MV-4-11 (cell line): ENCODE results near the gene PIP5K1B.
A peak's percentile ranks its signal among the peaks of the same experiment; 100 is the strongest.

Experiments
- DNase-seq: peaks from one replicate; lab custom pipeline; 2025; lab: John Stamatoyannopoulos, UW

Gene PIP5K1B

DNA sequence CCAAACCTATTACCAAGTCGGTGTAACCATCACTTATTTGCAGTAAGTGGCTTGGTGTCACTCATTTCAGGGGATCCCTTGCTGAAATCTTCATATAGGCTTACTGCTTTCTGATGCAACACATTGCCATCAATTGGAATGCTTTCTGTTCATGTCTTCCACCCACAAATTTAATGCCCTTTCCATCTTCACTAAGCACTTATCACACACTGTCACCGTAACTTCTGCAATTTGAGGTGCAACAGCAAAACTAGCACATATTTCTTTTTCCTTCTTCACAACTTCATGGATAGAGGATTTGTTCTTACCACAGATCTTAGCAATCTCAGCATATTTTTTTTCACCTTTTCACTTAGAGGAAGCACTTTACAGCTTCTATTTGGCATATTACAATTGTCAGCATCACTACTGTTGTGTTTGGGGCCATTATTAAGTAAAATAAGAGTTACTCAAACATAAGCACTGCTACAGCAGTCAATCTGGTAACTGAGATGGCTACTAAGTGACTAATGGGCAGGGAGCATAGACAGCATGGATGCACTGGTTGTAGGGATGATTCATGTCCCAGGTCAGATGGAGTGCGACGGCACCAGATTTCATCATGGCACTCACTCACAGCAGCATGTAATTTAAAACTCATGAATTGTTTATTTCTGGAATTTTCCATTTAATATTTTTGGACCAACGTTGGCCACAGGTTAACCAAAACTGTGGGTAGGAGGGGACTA lies 70.1 kb downstream of the PIP5K1B start:
- DNase-seq, result peak; percentile 37

DNA sequence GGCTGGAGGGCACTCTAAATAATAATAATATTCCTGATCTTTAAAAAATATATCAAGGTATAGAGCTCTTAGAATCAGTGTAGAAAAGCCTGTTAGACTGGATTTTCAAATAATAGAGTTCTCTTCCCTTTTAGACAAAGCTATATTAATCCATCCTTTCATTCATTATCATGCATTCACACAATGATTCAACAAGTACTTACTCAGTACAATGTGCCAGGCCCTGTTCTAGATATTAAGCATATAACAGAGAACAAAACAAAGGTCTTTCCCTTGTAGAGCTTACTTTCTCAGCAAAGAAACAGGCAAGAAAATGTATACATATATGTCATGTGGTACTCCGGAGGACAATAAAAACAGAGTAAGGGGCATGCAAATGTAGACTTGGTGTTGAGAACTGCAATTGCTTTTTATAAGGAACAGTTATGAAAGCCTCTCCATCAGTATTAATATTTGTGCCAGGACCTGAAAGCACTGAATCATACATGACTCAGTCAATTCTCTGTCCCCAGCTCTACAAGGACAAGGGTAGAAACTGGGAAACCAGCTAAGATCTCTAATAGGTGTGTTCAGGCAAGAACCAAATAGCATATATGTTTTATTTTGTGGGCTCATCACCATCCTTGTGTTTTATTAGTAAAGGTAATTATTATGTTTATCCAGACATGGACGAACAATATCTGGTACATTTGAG lies 72.2 kb downstream of the PIP5K1B start:
- no peak for DNase-seq

DNA sequence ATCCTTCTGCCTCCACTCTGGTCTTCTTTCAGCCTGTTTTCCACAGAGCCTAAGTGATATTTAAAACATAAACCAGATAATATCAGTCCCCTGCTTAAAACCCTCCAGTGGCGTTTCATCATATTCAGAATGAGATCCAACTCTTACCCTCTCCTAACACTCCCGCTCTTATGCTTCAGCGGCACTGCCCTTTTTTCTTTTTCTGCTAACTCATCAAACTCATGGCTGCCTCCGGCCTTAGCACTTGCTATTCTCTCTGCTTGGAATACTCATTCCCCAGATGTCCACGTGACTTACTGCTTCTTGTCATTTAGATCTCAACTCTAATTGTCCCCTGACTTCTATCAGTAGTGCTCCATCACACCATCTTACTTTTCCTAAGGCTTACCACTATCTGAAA lies 73.6 kb downstream of the PIP5K1B start:
- DNase-seq, result no peak

DNA sequence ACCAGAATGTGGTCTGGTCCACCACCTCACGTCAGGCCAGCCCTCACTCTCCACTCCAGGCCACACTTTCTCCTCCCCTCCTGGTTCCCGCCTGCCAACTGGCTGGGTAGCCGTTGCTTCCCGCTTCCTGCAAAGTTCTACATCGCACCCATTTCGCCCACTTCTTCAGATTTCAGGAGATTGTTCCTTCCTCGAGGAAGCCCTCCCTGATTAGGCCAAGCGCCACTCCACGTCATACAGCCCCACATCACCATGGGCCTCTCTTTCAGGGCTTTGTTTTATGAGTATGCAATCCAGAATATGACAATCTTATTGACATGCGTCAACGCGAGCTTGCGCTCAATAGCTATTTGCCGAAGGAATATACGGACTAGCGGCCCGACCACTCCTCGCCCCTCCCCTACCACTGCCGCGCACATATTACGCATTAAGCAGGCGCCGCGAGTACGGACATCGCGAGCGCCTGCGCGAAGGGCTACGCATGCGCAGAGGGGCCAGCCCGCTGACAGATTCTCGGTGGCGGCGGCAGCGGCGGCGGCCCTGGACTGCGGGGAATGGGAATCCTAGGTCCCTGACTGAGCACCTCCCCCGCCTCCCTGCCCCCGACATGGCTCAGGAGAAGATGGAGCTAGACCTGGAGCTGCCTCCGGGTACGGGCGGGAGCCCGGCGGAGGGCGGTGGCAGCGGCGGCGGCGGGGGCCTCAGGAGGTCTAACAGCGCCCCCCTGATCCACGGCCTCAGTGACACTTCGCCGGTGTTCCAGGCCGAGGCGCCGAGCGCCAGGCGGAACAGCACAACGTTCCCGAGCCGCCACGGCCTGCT lies 74.7 kb downstream of the PIP5K1B start:
- peak; percentile 88 for DNase-seq

DNA sequence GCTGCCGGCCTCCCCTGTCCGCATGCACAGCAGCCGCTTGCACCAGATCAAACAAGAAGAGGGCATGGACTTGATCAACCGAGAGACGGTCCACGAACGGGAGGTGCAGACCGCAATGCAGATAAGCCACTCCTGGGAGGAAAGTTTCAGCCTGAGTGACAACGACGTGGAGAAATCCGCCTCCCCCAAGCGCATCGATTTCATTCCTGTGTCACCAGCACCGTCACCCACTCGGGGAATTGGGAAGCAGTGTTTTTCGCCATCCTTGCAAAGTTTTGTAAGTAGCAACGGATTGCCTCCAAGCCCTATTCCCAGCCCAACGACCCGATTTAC lies 75.3 kb downstream of the PIP5K1B start:
- DNase-seq, result no peak

DNA sequence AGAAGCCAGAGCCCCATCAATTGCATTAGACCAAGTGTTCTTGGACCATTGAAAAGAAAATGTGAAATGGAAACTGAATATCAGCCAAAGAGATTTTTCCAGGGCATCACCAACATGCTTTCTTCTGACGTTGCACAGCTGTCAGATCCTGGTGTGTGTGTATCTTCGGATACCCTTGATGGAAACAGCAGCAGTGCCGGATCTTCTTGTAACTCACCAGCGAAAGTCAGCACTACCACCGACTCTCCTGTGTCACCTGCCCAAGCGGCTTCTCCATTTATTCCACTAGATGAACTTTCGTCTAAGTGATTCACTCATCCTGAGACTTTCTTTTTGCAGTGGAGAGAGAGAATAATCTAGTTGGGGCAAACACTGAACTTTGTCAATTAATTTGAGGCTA lies 75.7 kb downstream of the PIP5K1B start:
- no peak for DNase-seq

DNA sequence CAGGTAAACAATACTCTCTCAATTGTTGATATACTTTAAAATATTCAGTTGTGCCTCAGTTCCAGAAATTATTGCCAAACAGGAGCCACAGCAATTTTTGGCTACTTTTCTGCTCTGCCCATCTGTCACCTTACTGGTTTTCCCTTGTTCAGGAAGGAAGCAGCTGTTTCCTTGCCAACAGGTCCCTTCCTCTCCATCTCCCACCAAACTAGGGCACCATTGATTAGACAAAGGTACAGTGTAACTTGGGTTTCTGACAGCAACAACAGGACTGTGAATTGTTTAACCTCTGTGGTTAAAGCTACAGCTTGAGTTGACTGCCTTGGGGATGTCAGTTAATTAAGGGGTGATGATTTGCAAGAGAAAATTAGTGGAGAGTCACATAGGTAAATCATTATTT lies 76.9 kb downstream of the PIP5K1B start:
- DNase-seq, result no peak

DNA sequence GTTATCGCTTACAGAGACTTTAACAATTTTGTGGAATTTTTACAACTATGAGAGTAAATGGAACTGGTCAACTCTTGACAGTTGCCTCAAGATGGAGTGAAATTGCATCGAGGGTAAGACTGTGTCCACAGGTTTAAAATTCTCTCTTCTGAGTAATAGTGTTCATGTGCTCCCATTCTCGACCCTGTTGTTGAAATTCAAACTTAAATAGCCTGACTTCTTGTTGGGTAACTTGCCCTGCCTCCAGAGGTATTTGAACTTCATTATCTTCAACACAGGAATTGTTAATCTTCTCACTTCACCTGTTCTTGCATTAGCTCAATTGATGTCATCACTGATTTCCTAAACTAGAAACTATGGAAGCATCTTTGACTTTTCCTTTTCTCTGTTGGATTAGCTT lies 77.5 kb downstream of the PIP5K1B start:
- DNase-seq, result no peak

DNA sequence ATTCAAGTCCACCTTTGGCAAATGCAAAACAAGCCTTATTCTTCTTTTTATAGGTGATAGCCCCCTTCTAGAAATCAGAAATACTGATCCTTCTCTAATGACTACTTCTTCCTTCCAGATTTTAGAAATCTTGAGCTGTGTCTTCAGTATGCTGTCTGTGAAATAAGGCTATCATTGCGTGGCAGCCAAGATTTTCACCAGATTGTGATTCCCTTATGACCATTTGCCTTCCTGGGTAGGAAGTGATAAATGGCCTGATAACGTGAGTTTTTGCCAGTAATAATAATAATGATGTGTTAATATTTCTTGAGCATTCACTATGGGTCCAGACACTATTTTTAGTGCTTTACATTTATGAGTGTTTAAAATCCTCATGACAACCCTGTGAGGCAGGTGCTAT lies 80.9 kb downstream of the PIP5K1B start:
- DNase-seq, result no peak

DNA sequence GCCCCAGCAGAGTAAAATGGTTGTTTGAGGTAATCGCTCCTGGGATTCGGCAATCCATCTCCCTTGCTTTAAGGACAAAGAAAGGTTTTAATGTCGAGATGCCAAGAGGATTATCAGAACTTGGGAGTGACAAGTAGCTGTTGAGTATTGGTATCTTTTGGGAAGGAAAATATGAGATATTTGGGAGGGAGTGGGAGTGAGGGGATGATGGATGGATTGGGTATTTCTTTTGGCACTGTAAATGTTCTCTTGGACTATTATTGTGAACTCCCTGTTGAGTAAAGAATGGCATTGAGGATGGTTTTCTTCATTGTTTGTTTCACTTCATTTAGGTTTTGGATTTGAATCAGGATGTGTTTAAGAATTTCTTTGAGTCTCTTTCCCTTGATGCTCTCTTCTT lies 86.1 kb downstream of the PIP5K1B start:
- DNase-seq, result no peak

DNA sequence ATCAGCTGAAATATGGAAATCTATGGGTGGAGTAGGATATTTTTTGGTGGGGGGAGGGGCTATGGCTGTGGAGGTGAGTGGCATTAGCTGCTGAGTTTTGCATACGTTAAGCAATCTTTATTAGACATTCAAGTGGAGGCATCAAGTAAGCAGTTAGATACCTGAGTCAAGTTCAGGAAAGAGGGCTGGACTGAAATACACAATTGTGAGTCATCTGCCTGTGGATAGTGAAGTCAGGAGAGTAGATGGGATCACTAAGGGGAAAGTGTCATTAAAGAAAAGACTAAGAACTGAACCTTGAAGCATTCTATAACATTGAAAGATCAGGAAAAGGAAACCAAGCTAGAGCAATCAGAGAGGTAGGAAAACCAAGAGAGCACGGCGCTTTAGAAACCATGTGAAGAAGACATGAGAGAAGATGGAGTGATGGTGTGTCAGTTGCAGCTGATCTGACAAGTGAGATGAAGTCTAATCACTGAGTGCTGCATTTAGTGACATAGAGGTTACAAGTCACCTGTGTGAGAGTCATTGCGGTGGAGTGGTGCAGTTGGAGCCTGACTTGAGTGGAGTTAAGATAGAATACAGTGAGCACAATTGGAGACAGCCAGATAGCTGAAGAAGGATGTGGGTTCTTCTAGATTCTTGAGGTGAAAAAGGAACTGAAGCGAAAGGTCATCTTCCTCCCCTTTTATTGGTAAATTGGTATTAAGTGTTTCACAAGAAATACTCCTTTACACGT lies 88.7 kb downstream of the PIP5K1B start:
- DNase-seq, result peak; percentile 28

DNA sequence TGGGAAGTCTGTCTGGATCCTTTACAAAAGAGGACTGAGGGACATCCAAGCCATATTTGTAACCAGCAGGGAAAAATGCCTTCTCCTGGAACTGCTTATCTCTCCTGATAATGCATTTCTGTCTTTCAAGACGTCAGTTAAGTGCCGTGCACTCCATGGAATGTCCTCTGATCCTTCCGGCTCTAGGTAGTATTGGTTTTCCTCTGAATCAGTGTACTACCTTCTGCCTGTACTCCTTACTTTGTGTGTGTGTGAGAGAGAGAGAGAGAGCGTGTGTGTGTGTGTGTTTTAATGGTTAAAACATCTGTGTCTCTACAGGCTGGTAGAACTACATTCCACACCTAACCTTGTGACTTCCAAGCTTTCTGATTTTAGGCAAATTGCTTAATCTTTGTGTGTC lies 89.9 kb downstream of the PIP5K1B start:
- DNase-seq, result no peak

DNA sequence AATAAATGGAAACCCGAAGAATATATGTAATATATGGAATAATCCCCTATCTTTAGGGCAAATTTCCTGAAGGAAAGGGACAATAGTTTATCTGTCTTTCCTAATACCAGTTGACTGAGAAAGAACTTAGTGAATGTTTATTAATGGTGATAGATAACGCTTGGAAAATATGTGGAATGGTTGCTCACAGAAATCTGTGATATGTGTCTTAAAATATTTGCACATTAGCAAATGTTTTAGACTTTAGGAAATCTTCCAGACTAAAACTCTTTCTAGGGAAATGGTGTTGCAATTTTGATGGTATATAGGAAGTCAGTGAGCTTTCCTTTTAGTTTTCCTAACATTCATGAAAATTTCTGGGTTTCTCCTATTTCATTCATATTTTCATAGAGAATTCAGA lies 90.4 kb downstream of the PIP5K1B start:
- no peak for DNase-seq

DNA sequence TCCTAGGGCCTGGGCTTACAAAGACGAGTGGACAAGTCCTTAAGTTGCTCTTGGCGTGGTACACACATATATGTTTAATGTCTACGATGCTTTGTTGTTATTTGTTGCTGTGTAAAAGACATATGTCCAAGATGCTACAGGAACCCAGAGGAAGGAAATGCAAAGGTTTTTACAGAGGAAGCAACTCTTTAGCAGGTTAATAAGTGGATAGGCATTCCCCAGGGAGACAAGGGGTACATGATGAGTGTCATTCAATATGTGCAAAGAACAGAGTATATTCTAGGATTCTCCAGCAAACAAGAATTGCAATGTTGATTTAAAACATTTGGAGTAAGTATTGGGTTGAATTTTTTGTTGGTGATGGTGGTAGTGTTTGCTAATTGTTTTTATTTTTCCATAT lies 92.1 kb downstream of the PIP5K1B start:
- DNase-seq, result no peak

DNA sequence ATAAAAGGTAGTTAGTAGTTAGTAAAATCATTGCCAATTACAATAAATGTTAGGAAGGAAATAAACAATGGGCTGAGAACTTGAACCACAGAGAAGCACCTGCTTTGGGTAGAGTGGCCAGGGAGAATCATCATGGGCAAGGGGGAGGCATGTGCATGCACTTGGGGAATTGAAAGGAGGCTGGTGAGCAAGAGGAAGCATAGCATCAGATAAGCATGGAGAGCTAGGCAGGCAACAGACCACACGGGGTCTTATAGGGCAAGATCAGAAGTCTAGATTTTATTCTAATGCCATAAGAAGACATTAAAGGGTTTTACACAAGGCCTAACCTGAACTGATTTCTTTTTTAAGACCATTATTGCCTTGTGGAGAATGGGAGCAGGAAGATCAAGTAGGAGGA lies 93.4 kb downstream of the PIP5K1B start:
- DNase-seq, result no peak

DNA sequence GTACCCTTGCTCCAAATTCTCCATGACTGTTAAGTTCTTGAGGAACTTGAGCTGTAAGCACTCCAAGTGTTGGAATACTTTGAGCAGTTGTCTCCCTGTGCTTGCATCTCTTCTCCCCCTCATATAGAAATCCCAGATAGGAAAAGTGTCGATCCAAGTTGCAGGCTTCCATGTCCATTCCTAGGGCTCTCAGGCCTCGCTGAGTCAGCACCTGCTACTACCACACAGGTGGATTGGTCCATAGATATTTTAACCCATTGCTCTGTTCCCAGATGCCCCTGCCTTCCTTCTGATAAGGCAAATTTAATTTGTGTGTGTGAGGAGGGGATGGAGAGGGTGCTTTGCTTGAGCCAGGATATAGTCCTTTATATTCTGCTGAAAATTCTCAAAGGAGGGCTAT lies 95.8 kb downstream of the PIP5K1B start:
- no peak for DNase-seq

DNA sequence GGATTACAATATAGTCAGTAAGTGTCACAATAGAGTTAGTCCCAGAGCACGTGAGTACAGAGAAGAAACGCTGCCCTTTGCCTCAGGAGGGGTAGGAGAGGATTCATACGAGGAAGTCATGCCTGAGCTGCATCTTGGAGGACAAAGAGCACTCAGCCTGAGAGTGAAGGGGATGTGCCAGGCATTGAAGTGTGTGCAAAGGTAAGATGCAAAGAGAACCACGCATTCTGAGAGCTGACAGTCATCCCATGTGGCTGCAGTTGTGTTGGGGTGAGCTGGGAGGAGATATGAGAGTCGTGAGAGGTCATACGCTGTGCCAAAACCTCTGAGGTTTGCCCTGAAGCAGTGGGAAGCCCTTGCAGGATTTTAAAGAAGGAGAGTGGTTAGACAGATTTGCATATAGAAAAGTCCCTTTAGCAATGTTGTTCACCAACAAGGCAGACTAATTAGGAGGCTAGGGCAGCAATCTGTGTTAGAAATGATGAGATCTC lies 97.5 kb downstream of the PIP5K1B start:
- DNase-seq, result no peak

DNA sequence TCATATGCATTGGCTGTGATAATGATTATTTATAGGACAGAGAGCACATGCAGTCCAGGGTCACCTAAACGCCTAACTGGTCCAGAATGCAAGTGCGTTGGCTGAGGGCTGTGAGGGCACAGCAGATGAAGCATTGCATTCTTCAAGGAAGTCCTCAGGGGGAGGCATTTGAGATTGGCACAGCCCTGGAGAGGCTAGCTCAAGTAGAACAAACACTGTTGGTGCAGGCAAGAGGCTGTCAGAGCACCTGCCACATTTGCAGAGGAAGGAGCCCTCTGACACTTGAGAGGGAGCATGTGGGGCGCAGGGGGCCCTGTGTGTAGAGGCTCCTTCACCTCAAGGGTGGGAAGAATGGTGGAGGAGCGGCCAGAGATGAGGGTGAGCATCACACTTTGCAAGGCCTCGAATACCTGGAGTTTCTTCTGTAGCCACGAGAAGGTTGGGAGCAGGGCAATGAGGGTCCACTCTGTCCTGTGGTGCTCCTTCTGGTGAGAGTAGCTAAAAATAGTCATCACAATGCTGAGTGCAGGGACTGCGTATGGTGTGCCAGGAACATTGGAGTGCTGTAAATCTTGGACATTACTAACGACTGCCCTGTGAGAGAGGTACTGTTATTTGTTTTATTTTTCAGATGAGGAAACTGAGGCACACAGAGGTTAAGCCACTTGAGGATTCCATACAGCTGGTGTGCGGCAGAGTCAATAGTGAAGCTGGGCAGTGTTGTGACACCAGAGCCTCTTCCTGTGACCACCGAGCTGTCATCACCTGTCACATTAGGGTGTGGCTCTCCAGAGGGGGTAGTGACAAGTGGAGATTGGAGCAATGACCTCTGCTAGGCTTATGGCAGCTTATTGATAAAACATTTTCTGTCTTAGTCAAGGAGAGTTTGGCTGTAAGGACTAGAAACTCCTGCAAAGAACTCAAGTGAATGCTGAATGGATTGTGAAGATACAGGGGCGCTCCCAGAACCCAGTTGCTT lies 100.2 kb downstream of the PIP5K1B start:
- no peak for DNase-seq

DNA sequence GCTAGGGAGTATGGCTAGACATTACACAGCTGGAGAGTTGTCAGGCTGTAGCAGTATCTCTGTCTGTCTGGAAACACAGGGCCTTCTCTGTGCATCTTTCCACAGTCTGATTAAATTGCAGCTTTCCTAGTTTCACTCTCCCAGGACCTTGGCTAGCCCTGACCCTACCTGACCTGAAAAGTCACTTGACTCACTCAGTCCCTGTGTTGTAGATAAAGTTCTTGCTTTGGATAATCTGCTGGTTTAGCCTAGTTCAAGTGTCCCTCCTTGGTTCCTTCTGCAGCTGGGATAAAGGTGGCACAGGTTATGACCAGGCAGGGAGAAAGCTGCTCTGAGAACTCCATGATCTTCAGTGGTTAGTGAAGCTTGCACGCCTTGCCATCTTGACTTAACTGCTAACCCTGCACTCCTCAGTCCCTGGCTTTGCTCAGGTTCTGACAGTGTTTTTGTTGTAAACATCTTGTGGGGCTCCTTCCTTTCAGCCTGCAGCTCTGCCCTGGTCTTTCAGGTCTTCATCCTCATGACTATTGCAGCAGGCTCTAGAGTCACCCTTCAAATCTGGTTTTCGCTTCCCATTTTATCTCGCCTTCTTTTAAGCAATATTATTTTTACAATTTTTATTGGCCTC lies 101.0 kb downstream of the PIP5K1B start:
- peak; percentile 16 for DNase-seq

DNA sequence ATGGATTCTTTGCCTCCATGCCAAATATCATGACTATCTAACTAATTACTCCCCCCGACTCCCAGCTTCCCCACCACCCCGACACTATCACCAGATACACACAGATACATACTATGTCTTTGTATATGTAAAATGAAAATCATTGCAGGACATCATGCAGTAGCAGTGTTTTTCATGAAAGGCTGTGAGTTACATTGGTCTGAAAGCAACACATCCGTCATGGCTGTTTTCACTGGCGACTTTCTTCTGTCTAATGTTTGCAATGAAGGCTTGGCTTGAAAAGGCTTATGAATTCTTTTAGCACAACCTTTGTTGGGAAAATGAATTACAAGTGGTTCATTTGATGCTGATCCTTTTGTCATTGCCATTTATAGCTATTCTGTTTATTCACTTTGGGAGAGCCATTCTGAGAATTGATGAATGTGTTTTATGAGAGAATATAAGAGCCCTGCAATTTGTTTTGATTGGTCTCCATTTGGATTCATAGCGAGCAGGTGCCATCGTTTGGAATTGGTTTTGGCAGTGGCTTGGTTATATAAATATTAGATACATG lies 103.4 kb downstream of the PIP5K1B start:
- no peak for DNase-seq
